Activated CD4-positive, CD25-positive, alpha-beta regulatory T cell treated with anti-CD3 and anti-CD28 coated beads, Interleukin-2, amount 50 U/mL, for 72 hours (primary cell): ENCODE data around the gene PPM1E.
"Not testable (repeated sequence)": the region's sequence is repeated elsewhere in the genome, so short reads cannot be mapped to it uniquely, and the experiment has no call there.

Experiments
- DNase-seq: peaks from one replicate; pipeline ENCODE4 v3.0.0; 2021

Gene PPM1E

GRCh38 chr17:58755577-58756245 is at the start of gene PPM1E:
Gene PPM1E (plus strand): TSS chr17:58755854.
- peak; percentile 48 for DNase-seq

GRCh38 chr17:58706351-58707140 is 49.1 kb upstream of the PPM1E start:
- no peak for DNase-seq

GRCh38 chr17:58710948-58711552 is 44.6 kb upstream of the PPM1E start:
- DNase-seq: no peak

GRCh38 chr17:58722274-58722673 is 33.4 kb upstream of the PPM1E start:
- no peak for DNase-seq

GRCh38 chr17:58722696-58723095 is 33.0 kb upstream of the PPM1E start:
- DNase-seq: no peak

GRCh38 chr17:58728798-58729197 is 26.9 kb upstream of the PPM1E start:
- DNase-seq: no peak

GRCh38 chr17:58730937-58731336 is 24.7 kb upstream of the PPM1E start:
- no peak for DNase-seq

GRCh38 chr17:58734040-58734439 is 21.6 kb upstream of the PPM1E start:
- no peak for DNase-seq

- DNase-seq: no peak
Measured at GRCh38 chr17:58734811-58735210, 20.8 kb upstream of the PPM1E start.

- DNase-seq: no peak
Measured at GRCh38 chr17:58741121-58741625, 14.5 kb upstream of the PPM1E start.

GRCh38 chr17:58747674-58748073 is 8.0 kb upstream of the PPM1E start:
- no peak for DNase-seq

GRCh38 chr17:58749627-58750026 is 6.0 kb upstream of the PPM1E start:
- not testable (repeated sequence) for DNase-seq

GRCh38 chr17:58753026-58753425 is 2.6 kb upstream of the PPM1E start:
- DNase-seq: no peak

GRCh38 chr17:58755269-58755576 is 431 bp upstream of the PPM1E start:
- DNase-seq: no peak

- peak; percentile 32 for DNase-seq
Measured at GRCh38 chr17:58756246-58757161, 850 bp downstream of the PPM1E start.

- DNase-seq: no peak
Measured at GRCh38 chr17:58757162-58757613, 1.5 kb downstream of the PPM1E start.

- DNase-seq: no peak
Measured at GRCh38 chr17:58758890-58759289, 3.2 kb downstream of the PPM1E start.

- no peak for DNase-seq
Measured at GRCh38 chr17:58759522-58759921, 3.9 kb downstream of the PPM1E start.

- no peak for DNase-seq
Measured at GRCh38 chr17:58760248-58760647, 4.6 kb downstream of the PPM1E start.

GRCh38 chr17:58763263-58763662 is 7.6 kb downstream of the PPM1E start:
- DNase-seq: no peak

- no peak for DNase-seq
Measured at GRCh38 chr17:58764373-58764772, 8.7 kb downstream of the PPM1E start.

- not testable (repeated sequence) for DNase-seq
Measured at GRCh38 chr17:58778482-58778881, 22.8 kb downstream of the PPM1E start.

- DNase-seq: no peak
Measured at GRCh38 chr17:58779446-58779845, 23.8 kb downstream of the PPM1E start.
